Karpas-422 (cell line): ENCODE data around the gene TMEM223. TPM values are rescaled to one million over a fixed set of nuclear protein-coding genes. Genes with fewer than 3 reads are reported as not detected.

Experiments
- DNase-seq: peaks from one replicate; pipeline ENCODE4 v3.0.0-alpha.2; 2015
- H2AFZ ChIP-seq: fragments of 200-600 bp; sonication (generic); 2 replicates; pipeline ENCODE4 v1.6.1; 2014; ENCODE audit warnings: antibody characterized with exemption, low read length, mixed read lengths
- H3K27ac ChIP-seq: fragments of 200-600 bp; sonication (generic); 2 replicates; pipeline ENCODE4 v1.5.1; 2014; ENCODE audit warnings: mild to moderate bottlenecking, low read length, moderate library complexity
- H3K27me3 ChIP-seq: fragments of 200-600 bp; sonication (generic); 2 replicates; pipeline ENCODE4 v1.6.1; 2014; ENCODE audit warnings: low read length, mixed read lengths
- H3K36me3 ChIP-seq: fragments of 200-600 bp; sonication (generic); 2 replicates; pipeline ENCODE4 v1.6.1; 2014; ENCODE audit warnings: low read length, mixed read lengths; ENCODE audit not compliant: insufficient read depth
- H3K4me1 ChIP-seq: fragments of 200-600 bp; sonication (generic); 2 replicates; pipeline ENCODE4 v1.6.1; 2014; ENCODE audit warnings: mild to moderate bottlenecking, low read length, mixed read lengths
- H3K4me2 ChIP-seq: fragments of 200-600 bp; sonication (generic); 2 replicates; pipeline ENCODE4 v1.6.1; 2014; ENCODE audit warnings: low read length, low read depth, mild to moderate bottlenecking; ENCODE audit not compliant: poor library complexity, severe bottlenecking
- H3K4me3 ChIP-seq: fragments of 200-600 bp; sonication (generic); 2 replicates; pipeline ENCODE4 v1.5.1; 2014; ENCODE audit warnings: mild to moderate bottlenecking, antibody characterized with exemption, low read length, mixed read lengths
- H3K79me2 ChIP-seq: fragments of 200-600 bp; sonication (generic); 2 replicates; pipeline ENCODE4 v1.6.1; 2014; ENCODE audit warnings: mild to moderate bottlenecking, low read length, mixed read lengths
- H3K9ac ChIP-seq: fragments of 200-600 bp; sonication (generic); 2 replicates; pipeline ENCODE4 v1.6.0; 2014; ENCODE audit warnings: low read length
- H3K9me2 ChIP-seq: fragments of 200-600 bp; sonication (generic), shearing (Covaris generic); replicated peaks from 2 replicates; pipeline ENCODE4 v1.6.0; 2014; ENCODE audit warnings: mild to moderate bottlenecking, low read length, moderate library complexity; ENCODE audit not compliant: insufficient read depth
- H3K9me3 ChIP-seq: fragments of 300-700, 200-600 bp; sonication (generic); 2 replicates; pipeline ENCODE4 v1.6.1; 2014; ENCODE audit warnings: low read length, mixed read lengths
- H4K20me1 ChIP-seq: fragments of 200-600 bp; sonication (generic); 2 replicates; pipeline ENCODE4 v1.6.1; 2014; ENCODE audit warnings: mild to moderate bottlenecking, antibody characterized with exemption, low read length, low read depth; ENCODE audit not compliant: insufficient read depth
- total RNA-seq: library from RNA; depleted of rRNA; stranded (reverse); fragments of >200 nt; shearing (Covaris generic); gene quantifications from 2 replicates; pipeline ENCODE4 v1.2.3, GENCODE V29; 2014; ENCODE audit warnings: low replicate concordance

Gene TMEM223
- total RNA-seq, 1 experiment from 2014 or later = 22.2 TPM

DNA sequence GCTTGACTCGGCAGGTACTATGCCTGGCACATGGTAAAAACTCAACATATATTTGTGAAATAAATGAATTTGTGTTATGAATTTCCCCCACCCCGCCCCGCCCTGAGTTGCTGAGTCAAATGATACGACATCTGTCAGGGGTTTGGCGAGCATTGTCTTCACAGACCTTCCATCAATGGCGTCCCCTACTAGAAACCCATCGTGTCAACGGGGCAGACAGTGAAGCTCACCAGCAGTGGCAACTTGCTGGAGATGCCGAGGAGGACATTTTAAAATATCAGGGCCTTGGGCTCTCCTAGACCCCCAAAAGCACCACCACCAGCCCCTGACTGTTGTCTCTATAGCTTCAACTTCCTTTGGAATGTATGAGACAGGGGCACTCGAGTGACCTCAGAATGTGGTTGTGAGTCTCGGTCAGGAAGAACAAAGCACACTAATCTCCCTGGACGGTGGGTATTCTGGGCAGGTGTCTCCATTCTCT is 14.2 kb upstream of the TMEM223 start:
- H3K79me2 ChIP-seq = peaks cover 19% of the 10 kb centered on the region
- H3K9ac ChIP-seq = peak overlapping the region; percentile 90
- H3K4me1 ChIP-seq = peaks cover 33% of the 10 kb centered on the region
- H3K27ac ChIP-seq = peak overlapping the region; percentile 82
- H3K4me3 ChIP-seq = peak overlapping the region; percentile 95
- peak overlapping the region; percentile 96 for H3K4me2 ChIP-seq
- DNase-seq = peak; percentile 77
- H3K36me3 ChIP-seq = peaks cover 23% of the 10 kb centered on the region; the same call in 1 of the 2 replicates
- peaks cover 16% of the 10 kb centered on the region for H4K20me1 ChIP-seq
- H3K9me3 ChIP-seq = no peaks in the 10 kb centered on the region
- H3K9me2 ChIP-seq = no peaks in the 10 kb centered on the region
- peak overlapping the region; percentile 79; the same call in 1 of the 2 replicates for H2AFZ ChIP-seq
- H3K27me3 ChIP-seq = no peaks in the 10 kb centered on the region

DNA sequence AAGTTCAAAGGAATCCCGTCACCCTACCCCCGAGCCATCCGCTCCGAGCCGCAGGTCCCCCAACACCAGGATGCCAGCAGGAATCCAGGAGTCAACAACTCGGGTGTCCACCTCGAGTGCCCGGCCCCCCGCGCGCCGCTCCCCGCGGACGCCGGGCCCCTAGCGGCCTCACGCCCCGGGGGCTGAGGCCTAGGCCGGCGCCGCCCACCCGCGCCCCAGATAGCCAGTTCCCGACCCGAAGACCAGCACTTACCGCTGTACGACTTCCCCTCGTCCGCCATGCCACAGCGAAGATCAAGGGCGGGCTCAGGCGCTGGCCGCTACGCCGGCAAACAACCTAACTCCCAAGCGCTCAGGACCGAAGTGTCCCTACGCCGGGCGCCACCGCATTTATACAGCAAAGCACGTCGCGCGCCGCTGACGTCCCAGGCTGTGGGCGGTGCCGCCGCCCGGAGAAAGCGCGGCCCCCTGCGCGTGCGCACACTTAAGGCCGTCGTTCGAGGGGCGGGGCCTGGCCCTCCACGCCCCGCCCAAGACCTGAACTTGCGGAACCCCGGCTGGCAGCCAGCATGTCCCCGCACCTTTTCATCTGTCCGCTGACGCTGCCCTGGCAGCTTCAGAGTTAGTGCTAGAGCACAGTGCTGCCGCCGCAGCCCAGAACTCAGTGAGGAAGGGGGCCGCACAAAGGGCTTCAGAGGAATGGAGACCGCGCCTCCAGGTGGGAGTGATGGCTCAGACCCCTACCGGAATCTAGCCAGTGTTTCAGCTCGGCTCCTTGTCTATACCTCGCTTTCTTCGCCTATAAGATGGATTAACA is 13.5 kb upstream of the TMEM223 start, which contains the start of gene NXF1:
TSS of gene NXF1 (minus strand) at position 365 of the 817 bp plus-strand sequence. CDS start at position 281, 84 bp downstream.
- Histone ChIP-seq H3K79me2 (peaks cover 19% of the 10 kb centered on the region), H4K20me1 (peaks cover 16% of the 10 kb centered on the region), H3K4me1 (peaks cover 33% of the 10 kb centered on the region), H3K9me3 (no peaks in the 10 kb centered on the region), H3K9me2 (no peaks in the 10 kb centered on the region), H3K27me3 (no peaks in the 10 kb centered on the region), H3K4me3 (peak within 1 kb of the TSS; percentile 95), H3K4me2 (peak within 1 kb of the TSS; percentile 96), H2AFZ (peak within 1 kb of the TSS; percentile 79), H3K9ac (peak within 1 kb of the TSS; percentile 90), H3K27ac (peak within 1 kb of the TSS; percentile 82), H3K36me3 (peaks cover 23% of the 10 kb centered on the region; the same call in 1 of the 2 replicates)
- peak; percentile 98 for DNase-seq

DNA sequence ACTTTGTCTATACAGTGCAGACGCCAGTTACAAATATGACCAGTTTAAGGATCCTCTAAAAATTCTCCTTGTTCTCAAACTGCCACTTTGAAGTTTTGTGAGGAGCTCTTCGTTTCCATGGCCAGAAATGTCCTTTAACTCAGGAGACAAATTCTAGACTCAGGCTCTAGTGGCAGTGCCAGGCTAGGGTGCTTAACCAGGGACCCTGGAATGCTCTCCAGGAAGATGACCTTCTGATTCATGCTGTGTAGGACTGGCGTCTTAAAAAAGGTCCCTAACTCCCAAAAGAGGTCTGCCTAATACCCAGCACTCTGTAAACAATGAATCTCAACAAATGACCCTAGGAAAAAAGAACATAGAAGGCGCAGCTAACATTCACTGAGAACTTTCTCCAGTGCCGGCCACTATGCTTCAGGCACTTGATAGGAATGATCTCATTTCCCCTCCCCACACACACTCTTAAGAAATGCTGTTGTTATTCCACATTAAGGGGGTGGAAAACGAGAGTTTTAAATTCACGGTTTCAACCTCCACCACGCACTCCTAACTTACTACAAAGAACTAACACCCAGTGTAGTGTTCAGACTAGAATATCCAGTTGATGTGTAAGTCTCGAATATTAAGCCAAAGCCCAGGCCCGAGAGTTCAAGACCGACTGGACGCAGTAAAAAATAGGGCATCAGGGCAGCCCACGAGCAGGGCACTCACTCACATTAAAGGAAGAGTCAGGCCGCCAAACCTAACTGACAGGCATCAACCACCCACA is 12.7 kb upstream of the TMEM223 start:
- Histone ChIP-seq H3K27me3 (no peaks in the 10 kb centered on the region), H2AFZ (no peak overlapping the region), H3K79me2 (peaks cover 19% of the 10 kb centered on the region), H3K9me3 (no peaks in the 10 kb centered on the region), H3K4me3 (peak overlapping the region; percentile 95), H3K4me1 (peaks cover 33% of the 10 kb centered on the region), H3K9me2 (no peaks in the 10 kb centered on the region), H4K20me1 (peaks cover 16% of the 10 kb centered on the region), H3K4me2 (peak overlapping the region; percentile 92), H3K9ac (peak overlapping the region; percentile 90), H3K27ac (no peak overlapping the region), H3K36me3 (peaks cover 23% of the 10 kb centered on the region; the same call in 1 of the 2 replicates)
- no peak for DNase-seq

DNA sequence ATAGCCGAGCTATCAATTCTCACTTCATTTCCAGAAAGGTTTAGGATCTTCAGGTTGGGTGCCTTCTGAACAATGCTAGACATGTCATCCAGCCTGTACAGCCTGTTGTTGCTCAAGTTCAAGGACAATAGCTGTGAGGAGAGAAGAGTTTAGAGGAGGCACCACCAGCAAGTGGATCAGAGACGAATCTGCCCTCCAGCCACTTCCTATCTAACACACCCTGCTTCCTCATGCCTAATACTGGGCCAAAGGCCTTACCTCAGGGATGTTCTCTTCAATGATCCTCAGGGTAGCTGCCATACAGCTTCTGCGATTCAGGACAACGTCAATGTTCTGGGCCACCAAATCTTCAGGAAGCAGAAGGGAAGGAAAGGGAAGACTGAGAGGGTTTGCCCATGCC is 9.3 kb upstream of the TMEM223 start:
- peaks cover 32% of the 10 kb centered on the region; the same call in 1 of the 2 replicates for H3K36me3 ChIP-seq

DNA sequence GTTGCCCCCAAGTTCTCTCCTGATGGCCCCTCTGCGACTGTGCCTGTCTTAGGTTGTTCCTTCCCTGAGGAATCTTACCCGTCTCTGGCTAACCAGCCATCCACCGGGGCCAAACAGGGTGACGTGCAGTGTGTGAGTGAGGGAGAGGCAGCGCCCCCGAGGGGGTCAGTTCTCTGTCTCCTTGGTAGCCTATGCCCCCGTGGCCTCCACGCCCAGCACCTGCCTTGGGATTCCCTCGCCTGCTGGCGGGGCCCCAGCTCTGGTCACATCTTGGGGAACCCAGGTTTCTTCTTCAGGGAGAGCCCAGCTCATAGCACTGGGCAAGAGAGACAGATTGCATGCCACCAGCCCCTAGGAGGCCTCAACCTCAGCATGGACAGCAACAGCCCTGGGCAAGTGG is 7.7 kb upstream of the TMEM223 start:
- DNase-seq = no peak
- Histone ChIP-seq H3K9me3 (no peaks in the 10 kb centered on the region), H3K27me3 (no peaks in the 10 kb centered on the region), H3K4me2 (no peak overlapping the region), H3K4me3 (no peak overlapping the region), H4K20me1 (peaks cover 12% of the 10 kb centered on the region), H3K36me3 (peaks cover 43% of the 10 kb centered on the region; the same call in 1 of the 2 replicates), H3K27ac (no peak overlapping the region), H3K9ac (no peak overlapping the region), H3K9me2 (no peaks in the 10 kb centered on the region), H2AFZ (no peak overlapping the region), H3K79me2 (peaks cover 13% of the 10 kb centered on the region), H3K4me1 (peaks cover 12% of the 10 kb centered on the region)

More for the DNA sequence above, 9.3 kb upstream of the TMEM223 start:
- Histone ChIP-seq H3K4me2 (no peak overlapping the region), H3K27ac (no peak overlapping the region), H3K9me2 (no peaks in the 10 kb centered on the region), H4K20me1 (peaks cover 16% of the 10 kb centered on the region), H2AFZ (no peak overlapping the region), H3K4me1 (peaks cover 14% of the 10 kb centered on the region), H3K79me2 (peaks cover 19% of the 10 kb centered on the region), H3K9ac (no peak overlapping the region), H3K27me3 (no peaks in the 10 kb centered on the region), H3K9me3 (no peaks in the 10 kb centered on the region), H3K4me3 (no peak overlapping the region)
- DNase-seq = no peak

DNA sequence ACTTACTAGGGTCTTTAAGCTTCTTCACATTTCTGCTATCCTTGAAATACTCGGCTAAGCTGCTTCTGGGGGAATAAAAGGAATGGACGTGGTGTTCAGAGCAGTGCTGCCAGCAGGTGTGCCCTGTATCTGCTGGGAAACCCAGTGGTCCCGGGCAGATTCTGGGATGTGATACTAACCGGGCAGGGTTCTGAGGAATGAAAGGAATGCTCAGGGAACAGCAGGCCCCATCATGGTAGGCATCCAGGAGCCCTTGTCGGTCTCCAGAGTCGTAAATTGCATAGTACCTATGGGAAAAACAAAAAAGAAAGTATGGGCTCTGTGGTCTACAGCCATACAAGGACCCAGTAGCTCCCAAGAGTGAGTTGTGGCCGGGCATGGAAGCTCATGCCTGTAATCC is 4.5 kb upstream of the TMEM223 start:
- no peak for DNase-seq
- no peak overlapping the region for H3K27ac ChIP-seq
- no peaks in the 10 kb centered on the region for H3K9me3 ChIP-seq
- H3K4me2 ChIP-seq = no peak overlapping the region
- peaks cover 4% of the 10 kb centered on the region; the same call in 1 of the 2 replicates for H3K79me2 ChIP-seq
- no peaks in the 10 kb centered on the region for H3K27me3 ChIP-seq
- no peak overlapping the region for H2AFZ ChIP-seq
- no peak overlapping the region for H3K4me3 ChIP-seq
- no peaks in the 10 kb centered on the region for H3K9me2 ChIP-seq
- H4K20me1 ChIP-seq = no peaks in the 10 kb centered on the region
- peaks cover 8% of the 10 kb centered on the region for H3K4me1 ChIP-seq
- no peak overlapping the region for H3K9ac ChIP-seq
- peaks cover 37% of the 10 kb centered on the region; the same call in 1 of the 2 replicates for H3K36me3 ChIP-seq

DNA sequence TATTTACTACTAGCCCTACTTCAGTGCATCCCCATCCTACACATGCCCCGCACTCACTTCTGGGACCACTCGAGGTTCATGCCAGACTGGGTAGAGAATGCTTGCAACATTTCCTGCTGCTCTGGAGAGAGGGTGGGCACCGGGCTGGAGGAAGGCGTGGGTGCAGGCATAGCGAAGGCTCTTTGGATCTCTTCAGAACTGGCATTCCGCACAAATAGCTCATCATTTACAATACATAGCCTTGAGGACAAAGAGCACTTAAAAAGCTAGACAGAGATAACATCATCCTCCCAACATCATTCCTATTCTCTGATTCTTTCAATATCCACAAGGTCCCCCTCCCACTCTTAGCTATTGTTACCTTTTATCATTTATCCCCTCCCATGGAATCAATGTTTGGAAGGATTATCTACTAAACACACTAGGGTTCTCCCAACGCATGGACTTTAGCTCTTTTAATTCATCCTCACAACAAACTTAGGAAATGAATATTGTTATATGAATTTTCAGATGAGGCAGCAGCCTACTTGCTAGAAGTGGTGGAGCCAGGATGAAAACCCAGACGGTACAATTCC is 2.5 kb upstream of the TMEM223 start:
- no peak overlapping the region for H3K4me2 ChIP-seq
- H3K27ac ChIP-seq = no peak overlapping the region
- H3K9ac ChIP-seq = no peak overlapping the region
- H3K79me2 ChIP-seq = peaks cover 24% of the 10 kb centered on the region
- no peak overlapping the region for H2AFZ ChIP-seq
- no peak overlapping the region for H3K4me3 ChIP-seq
- no peaks in the 10 kb centered on the region; the same call in 1 of the 2 replicates for H4K20me1 ChIP-seq
- peaks cover 37% of the 10 kb centered on the region; the same call in 1 of the 2 replicates for H3K36me3 ChIP-seq
- H3K9me3 ChIP-seq = no peaks in the 10 kb centered on the region
- H3K9me2 ChIP-seq = no peaks in the 10 kb centered on the region
- DNase-seq = no peak
- H3K4me1 ChIP-seq = peaks cover 25% of the 10 kb centered on the region
- no peaks in the 10 kb centered on the region for H3K27me3 ChIP-seq
